GM18505 (cell line): ENCODE results near the gene RSRC1.
A peak's percentile ranks its signal among the peaks of the same experiment; 100 is the strongest.
"Not testable (repeated sequence)": the region's sequence is repeated elsewhere in the genome, so short reads cannot be mapped to it uniquely, and the experiment has no call there.

Experiments used
- ATAC-seq: cut with Tn5 transposase; IDR thresholded peaks from one replicate; pipeline ENCODE4 v1.9.1; 2021; ENCODE audit not compliant: unreplicated experiment
- POLR2A ChIP-seq: IDR thresholded peaks from 4 replicates; pipeline ENCODE4 v1.6.1; 2011; ENCODE audit warnings: borderline replicate concordance; ENCODE audit not compliant: insufficient read depth, insufficient read length; ENCODE audit errors: extremely low read depth

The RSRC1 gene

DNA sequence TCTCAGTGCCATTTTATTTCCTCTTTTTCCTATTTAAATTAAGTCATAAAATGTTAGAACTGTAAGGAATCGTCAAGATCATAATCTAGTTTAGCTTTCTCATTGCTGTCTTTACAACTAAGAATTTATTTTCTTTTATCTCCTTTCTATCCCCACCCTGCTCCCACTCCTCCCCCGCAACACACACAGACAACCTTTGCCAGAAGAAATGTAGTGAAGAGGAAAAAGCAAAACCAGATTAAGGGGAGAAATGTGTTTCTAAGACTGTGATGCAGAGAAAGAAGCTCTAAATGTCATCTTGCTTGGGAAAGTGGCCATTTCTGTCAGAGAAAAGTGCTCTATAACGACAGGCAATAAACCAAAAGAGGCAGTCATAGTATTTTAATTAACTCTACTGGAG, 382.8 kb downstream of the RSRC1 start:
- TF ChIP-seq POLR2A, result no peak
- ATAC-seq, result no peak

DNA sequence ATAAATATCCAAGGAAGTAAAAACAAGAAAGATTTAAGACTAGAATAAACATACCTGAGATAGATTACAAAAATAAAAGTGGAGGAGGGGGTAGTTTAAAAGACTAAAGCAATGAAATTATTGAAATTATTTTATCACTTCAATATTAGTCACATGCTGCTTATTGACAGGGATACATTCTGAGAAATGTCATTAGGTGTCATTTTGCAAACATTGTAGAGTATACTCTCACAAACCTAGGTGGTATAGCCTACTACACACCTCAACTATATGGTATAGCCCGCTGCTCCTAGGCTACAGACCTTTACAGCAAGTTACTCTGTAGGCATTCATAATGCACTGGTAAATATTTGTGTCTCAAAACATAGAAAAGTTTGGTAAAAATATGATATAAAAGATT, 384.0 kb downstream of the RSRC1 start:
- TF ChIP-seq POLR2A, result no peak
- no peak for ATAC-seq

DNA sequence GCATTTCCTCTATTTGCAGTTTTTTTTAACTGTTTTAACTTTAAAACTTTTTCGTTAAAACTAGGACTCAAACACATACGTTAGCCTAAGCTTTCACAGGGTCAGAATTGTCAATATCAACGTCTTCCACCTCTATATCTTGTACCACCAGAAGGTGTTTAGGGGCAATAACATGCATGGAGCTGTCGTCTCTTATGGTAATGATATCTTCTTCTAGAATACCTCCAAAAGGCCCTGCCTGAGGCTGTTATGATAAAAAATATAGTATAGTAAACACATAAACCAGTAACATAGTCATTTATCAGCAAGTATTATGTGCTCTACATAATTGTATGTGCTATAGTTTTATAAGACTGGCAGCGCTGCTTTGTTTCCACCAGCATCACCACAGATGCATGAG, 384.8 kb downstream of the RSRC1 start:
- TF ChIP-seq POLR2A, result no peak

DNA sequence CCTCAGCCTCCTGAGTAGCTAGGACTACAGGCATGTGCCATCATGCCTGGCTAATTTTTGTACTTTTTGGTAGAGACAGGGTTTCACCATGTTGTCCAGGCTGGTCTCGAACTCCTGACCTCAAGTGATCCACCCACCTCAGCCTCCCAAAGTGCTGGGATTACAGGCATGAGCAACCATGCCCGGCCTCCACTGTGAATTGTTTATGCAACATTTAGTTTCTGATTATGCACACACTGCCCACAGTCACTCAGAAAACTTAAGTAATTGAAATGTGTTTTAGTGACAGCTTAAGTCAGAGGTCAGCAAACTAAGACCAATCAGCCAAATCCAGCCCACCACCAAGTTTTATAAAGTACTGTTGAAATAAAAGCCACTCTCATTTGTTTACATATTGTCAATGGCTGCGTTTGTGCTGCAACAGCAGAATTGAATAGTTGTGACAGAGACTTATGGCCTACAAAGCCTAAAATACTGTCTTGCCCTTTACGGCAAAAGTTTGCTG, 385.6 kb downstream of the RSRC1 start:
- ATAC-seq, result not testable (repeated sequence)

More for the DNA sequence above, 384.8 kb downstream of the RSRC1 start:
- no peak for ATAC-seq

DNA sequence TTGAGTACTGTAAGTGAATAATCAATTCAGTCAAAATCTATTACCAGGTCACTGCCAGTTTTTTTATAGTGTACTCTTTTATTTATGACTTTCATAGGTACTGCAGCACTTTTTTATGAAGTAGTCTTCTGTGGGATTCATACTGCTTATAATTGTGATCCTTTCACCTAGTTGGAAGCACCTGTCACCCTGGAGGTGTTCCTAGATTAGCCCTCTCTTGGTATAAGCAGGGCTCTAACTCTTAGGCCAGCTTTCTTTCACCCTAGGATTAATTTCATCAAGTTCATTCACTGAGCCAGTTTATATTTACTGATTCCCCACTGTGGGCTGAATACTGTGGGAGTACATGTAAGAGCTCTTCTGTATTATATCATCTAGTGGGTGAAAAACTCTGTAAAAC, 395.2 kb downstream of the RSRC1 start:
- ATAC-seq, result no peak

DNA sequence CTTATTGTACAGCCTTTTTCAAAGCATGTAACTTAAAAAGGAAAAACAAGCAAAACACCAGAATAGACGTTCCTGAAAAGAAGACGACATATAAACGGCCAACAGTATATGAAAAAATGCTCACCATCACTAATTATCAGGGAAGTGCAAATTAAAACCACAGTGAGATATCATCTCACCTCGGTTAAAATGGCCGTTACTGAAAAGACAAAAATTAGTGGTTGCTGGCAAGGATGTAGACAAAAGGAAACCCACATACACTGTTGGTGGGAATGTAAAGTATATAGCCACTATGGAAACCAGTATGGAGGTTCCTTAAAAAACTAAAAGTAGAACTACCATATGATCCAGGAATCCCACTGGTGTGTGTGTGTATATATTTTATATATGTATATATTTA, 396.6 kb downstream of the RSRC1 start:
- ATAC-seq, result no peak
- no peak for TF ChIP-seq POLR2A

More for the DNA sequence above, 395.2 kb downstream of the RSRC1 start:
- no peak for TF ChIP-seq POLR2A

DNA sequence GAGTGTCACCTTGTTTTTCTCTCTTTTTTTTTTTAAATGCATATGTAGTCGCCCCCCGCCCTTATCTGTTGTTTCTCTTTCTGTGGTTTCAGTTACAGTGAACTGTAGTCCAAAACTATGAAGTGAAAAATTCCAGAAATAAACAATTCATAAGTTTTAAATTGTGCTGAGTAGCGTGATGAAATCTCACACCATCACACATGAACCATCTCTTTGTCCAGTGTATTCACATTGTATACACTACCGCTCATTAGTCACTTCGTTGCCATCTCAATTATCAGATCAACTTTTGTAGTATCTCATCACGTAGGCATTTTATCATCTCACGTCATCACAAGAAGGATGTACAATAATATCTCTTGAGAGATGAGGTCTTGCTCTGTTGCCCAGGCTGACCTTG, 398.6 kb downstream of the RSRC1 start:
- no peak for TF ChIP-seq POLR2A
- no peak for ATAC-seq

DNA sequence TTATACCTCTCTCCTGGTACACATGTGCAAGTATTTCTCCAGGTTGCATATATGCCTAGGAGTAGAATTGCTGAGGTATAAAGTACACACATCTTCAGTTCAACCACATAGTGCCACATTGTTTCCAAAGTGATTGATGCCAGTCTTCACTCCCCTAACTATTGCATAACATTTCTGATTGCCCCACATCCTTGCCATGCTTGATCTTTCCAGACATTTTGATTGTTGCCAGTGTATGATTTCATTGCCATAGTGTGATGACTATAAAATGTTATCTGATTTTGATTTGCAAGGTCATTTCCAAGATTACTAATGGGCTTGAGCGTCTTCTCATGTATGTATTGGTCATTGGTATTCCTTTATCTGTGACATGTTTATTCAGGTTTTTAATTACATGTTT, 400.0 kb downstream of the RSRC1 start:
- ATAC-seq, result no peak

DNA sequence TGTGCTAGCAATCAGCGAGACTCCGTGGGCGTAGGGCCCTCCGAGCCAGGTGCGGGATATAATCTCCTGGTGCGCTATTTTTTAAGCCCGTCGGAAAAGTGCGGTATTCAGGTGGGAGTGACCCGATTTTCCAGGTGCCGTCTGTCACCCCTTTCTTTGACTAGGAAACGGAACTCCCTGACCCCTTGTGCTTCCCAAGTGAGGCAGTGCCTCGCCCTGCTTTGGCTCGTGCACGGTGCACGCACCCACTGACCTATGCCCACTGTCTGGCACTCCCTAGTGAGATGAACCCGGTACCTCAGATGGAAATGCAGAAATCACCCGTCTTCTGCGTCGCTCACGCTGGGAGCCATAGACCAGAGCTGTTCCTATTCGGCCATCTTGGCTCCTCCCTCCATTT, 406.8 kb downstream of the RSRC1 start:
- not testable (repeated sequence) for ATAC-seq

More for the DNA sequence above, 400.0 kb downstream of the RSRC1 start:
- no peak for TF ChIP-seq POLR2A

DNA sequence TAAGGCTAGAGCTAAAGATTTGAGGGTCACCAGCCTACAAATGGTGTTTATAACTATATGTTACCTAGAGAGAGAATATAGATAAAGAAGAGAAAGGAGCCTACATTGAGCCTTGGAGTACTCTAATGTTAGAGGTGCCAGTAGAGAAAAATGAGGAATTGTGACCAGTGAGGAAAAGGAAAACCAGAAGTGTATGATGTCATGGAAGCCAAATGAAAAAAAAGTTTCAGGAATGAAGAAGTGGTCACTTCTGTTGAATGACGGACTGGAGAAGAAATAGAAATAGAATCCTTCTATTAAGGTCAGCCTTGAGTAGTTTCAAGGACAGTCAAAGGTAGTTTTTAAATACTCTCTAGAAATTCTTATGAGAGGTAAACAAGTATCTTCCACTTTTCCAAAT, 409.9 kb downstream of the RSRC1 start:
- no peak for ATAC-seq
- no peak for TF ChIP-seq POLR2A

DNA sequence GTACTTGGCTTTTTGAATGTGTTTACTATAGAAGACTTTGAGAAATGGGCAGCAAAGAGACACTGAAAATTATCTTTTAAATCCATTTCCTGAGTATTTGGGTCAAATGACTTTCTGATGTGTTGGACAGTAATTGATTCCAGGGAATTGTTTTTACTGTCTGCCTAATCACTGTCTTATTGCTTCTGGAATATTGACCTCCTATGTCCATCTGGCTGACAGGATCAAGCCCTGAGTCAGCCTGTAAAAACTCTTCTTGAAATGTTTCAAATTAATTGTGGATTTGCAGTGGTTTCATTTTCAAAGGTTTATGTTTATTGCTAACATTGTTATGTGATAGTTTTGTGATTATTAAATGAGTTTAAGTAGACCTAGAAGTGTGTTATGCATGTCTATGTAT, 410.5 kb downstream of the RSRC1 start:
- TF ChIP-seq POLR2A, result no peak
- ATAC-seq, result no peak

DNA sequence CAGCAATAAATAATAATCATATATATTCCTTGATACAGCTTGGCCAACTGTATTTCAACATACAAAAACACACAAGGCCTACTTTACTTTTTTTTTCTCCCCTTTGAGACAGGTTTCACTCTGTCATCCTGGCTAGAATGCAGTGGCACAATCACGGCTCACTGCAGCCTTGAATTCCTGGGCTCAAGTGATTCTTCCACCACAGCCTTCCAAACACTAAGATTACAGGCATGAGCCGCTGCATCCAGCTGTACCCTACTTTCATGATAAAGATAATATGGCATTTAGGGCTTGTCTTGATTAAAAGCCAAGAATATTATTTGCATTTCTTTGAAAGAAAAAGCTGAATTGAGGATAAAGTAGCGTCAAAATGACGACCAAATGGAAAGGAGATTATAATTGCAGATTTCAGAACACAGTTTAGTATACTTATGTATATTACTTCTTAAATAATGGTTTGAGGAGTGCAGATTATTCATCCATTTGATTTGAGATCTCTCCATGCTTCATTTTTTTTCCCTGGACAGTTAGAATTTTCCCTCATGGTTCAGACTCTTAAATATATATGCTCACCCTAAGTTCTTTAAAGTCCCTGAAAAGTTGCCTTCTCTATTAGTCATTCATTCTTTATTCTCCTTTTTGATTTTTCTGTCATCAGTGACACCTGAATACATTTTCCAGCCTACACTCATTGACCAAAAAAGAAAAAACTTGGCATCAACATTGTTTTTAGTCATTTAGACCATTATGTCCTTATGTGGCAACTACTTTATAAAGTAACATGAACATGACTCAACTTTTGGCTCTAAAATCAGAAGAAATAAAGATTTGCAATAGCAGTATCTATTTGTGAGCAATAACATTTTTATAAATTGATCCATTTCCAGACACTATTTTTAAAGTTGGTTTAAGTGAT, 412.6 kb downstream of the RSRC1 start:
- no peak for ATAC-seq
- TF ChIP-seq POLR2A, result no peak

DNA sequence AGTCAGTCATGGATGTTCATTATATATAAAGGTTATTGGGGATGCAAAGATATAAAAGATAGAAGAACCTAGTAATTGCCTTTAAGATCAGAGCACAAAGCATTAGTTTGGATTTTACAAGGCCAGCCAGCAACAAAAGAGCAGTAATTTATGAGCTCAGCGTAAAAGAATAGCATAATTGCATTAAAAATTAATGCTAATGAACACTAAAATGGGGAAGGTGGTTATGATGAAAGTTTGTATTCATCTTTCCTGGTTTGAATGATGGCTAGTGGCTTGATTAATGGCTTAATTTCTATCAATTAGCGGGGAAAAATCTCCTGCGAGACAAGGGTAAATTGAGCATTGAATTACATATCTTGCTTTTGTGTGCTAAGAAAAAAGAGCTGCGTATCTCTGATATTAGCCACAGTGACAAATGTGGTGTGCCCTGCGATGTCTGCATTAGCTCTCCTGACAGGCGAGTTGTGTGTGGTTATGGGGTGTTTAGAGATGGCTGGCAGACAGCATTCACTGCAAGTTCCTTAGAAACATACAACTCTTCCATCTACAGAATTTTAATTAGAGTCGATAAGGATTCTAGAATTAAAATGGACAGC, 418.3 kb downstream of the RSRC1 start:
- TF ChIP-seq POLR2A, result no peak
- no peak for ATAC-seq

DNA sequence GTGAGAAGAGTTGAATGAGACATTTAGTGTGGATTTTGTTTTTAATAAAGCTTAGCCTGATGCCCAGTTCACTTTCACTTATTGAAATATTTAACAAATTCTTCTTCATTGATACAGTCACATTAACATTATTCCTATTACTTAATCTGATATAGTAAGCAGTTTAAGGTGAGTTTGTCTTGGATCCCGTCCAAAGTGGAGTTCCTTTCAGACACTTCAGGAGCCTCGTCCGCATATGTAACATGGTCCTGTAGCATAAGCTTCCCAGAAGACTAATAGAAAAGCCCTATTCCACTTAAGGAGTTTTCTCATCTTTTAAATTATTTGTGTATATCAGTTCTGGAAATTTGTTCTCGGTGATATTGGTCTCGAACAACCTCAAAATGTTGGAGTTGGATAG, 421.4 kb downstream of the RSRC1 start:
- no peak for ATAC-seq

DNA sequence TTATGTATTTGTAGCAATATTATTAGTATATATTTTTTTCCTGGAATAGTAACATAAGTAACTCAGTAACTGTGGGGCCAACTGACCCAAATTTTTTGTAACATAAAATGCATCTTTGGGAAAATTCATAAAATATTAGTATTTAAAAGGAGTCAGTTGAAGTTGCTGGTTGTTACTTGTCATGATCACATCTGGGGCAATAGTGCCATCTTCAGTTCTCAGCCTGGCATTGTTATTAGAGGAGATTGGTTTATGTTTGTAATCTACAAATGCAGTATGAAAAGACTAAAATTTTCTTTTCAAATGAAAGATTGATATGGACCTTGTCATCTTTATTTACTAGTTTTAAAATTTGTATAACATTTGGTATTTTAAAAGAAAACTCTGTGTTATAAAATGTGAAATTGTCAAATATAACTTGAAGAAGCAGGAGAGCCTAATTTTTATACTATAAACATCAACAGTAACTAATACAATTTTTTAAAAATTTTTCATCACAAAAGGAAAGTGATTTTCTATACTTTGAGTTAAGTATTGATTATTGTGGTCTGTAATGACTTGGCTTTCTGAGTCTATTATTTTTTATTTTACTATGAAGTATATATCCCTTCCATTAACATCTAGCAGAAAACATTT, 422.3 kb downstream of the RSRC1 start:
- TF ChIP-seq POLR2A, result no peak
- ATAC-seq, result peak; percentile 62

More for the DNA sequence above, 421.4 kb downstream of the RSRC1 start:
- no peak for TF ChIP-seq POLR2A
